Activated T-helper 17 cell treated with anti-CD3 and anti-CD28 coated beads, Interleukin-2, amount 50 U/mL, for 72 hours (primary cell): ENCODE results near the gene SLC29A4. TPM values are rescaled to one million over a fixed set of nuclear protein-coding genes. Genes with fewer than 3 reads are reported as not detected.
A peak's percentile ranks its signal among the peaks of the same experiment; 100 is the strongest.
"Not testable (repeated sequence)": the region's sequence is repeated elsewhere in the genome, so short reads cannot be mapped to it uniquely, and the experiment has no call there.

Source experiments
- ATAC-seq: fragments of 150-1000 bp; cut with Tn5 transposase; replicated peaks from 2 replicates; pipeline ENCODE4 v1.10.0; 2021; ENCODE audit warnings: mild to moderate bottlenecking, moderate library complexity
- H3K27ac Mint-ChIP-seq: one replicate; pipeline ENCODE4 v1.8.0; 2022; ENCODE audit warnings: mixed read lengths
- H3K27me3 Mint-ChIP-seq: one replicate; pipeline ENCODE4 v1.8.0; 2022; ENCODE audit warnings: mixed read lengths
- H3K36me3 Mint-ChIP-seq: one replicate; pipeline ENCODE4 v1.8.0; 2022; ENCODE audit warnings: low read depth, mild to moderate bottlenecking, mixed read lengths
- H3K4me1 Mint-ChIP-seq: one replicate; pipeline ENCODE4 v1.8.0; 2022; ENCODE audit warnings: mixed read lengths
- H3K4me3 Mint-ChIP-seq: one replicate; pipeline ENCODE4 v1.8.0; 2022; ENCODE audit warnings: mild to moderate bottlenecking, mixed read lengths
- H3K9me3 Mint-ChIP-seq: one replicate; pipeline ENCODE4 v1.8.0; 2022; ENCODE audit warnings: mixed read lengths
- total RNA-seq, 2 donors: library from RNA; stranded (reverse); gene quantifications; one replicate each; pipeline ENCODE4 v1.2.3, GENCODE V29; 2022

The SLC29A4 gene, protein sequence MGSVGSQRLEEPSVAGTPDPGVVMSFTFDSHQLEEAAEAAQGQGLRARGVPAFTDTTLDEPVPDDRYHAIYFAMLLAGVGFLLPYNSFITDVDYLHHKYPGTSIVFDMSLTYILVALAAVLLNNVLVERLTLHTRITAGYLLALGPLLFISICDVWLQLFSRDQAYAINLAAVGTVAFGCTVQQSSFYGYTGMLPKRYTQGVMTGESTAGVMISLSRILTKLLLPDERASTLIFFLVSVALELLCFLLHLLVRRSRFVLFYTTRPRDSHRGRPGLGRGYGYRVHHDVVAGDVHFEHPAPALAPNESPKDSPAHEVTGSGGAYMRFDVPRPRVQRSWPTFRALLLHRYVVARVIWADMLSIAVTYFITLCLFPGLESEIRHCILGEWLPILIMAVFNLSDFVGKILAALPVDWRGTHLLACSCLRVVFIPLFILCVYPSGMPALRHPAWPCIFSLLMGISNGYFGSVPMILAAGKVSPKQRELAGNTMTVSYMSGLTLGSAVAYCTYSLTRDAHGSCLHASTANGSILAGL
- total RNA-seq: 1 to 10 TPM; 1.5 to 3.2 TPM

- Mint-ChIP-seq H3K4me1 (no peaks in the 10 kb centered on the region), H3K4me3 (no peak within 1 kb of the TSS), H3K27ac (no peak within 1 kb of the TSS), H3K27me3 (peaks cover 4% of the 10 kb centered on the region), H3K9me3 (no peaks in the 10 kb centered on the region), H3K36me3 (no peaks in the 10 kb centered on the region)
- ATAC-seq: peak; percentile 66
Measured at GRCh38 chr7:5282543-5283316, at the start of gene SLC29A4. Gene SLC29A4 (plus strand): TSS chr7:5282943. CDS start chr7:5287817, 4,874 bp downstream.

- Mint-ChIP-seq H3K9me3 (no peaks in the 10 kb centered on the region), H3K27ac (no peak overlapping the region), H3K4me3 (no peak overlapping the region), H3K36me3 (peaks cover 19% of the 10 kb centered on the region), H3K4me1 (no peaks in the 10 kb centered on the region), H3K27me3 (no peaks in the 10 kb centered on the region)
- ATAC-seq: no peak
Measured at GRCh38 chr7:5234852-5235831, 47.6 kb upstream of the SLC29A4 start.

DNA sequence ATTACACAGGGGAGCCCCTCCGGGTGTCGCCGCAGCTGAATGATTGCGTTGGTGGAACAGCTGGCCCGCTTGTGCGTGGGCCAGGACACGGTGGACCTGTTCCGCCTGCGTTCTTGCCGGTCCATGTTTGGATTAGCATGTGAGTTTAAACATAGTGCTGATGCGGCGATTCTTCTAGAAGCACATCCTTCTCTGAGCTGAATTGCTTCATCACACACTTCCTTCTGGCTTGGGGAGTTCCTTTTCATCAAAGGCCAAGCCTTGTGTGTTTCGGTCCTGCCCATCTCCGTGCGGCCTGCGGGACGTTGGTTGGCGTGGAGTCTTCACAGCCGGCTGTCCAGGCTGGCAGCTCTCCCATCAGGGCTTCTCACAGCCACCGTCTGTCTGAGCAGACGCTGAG is 45.5 kb upstream of the SLC29A4 start:
- Mint-ChIP-seq H3K36me3 (no peaks in the 10 kb centered on the region), H3K27ac (no peak overlapping the region), H3K9me3 (no peaks in the 10 kb centered on the region), H3K27me3 (no peaks in the 10 kb centered on the region), H3K4me3 (no peak overlapping the region), H3K4me1 (no peaks in the 10 kb centered on the region)
- ATAC-seq: no peak

DNA sequence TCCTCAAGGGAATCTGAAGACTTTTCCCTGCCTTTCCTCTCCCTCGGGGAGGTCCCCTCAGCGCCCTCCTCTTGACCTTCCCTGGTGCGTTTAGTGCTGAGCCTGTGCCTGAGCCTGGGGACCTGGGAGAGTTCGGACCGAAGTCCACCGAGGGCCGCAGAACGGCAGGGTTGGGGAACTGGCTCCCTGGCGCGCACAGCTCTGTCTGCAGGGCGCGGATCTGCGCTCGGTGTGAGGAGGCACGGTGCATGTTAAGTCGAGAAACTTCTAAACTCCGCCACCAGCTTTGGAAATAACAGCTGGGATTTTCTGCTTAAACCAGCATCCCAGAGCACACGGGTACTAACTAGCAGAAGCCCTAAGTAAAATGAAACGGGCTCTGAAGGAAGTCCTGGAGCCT is 44.2 kb upstream of the SLC29A4 start:
- Mint-ChIP-seq H3K27ac (no peak overlapping the region), H3K27me3 (no peaks in the 10 kb centered on the region), H3K36me3 (no peaks in the 10 kb centered on the region), H3K4me1 (no peaks in the 10 kb centered on the region), H3K9me3 (no peaks in the 10 kb centered on the region), H3K4me3 (no peak overlapping the region)
- no peak for ATAC-seq

GRCh38 chr7:5243261-5243660 is 39.5 kb upstream of the SLC29A4 start:
- Mint-ChIP-seq H3K4me3 (no peak overlapping the region), H3K36me3 (no peaks in the 10 kb centered on the region), H3K9me3 (no peaks in the 10 kb centered on the region), H3K27me3 (no peaks in the 10 kb centered on the region), H3K27ac (no peak overlapping the region), H3K4me1 (no peaks in the 10 kb centered on the region)
- no peak for ATAC-seq

DNA sequence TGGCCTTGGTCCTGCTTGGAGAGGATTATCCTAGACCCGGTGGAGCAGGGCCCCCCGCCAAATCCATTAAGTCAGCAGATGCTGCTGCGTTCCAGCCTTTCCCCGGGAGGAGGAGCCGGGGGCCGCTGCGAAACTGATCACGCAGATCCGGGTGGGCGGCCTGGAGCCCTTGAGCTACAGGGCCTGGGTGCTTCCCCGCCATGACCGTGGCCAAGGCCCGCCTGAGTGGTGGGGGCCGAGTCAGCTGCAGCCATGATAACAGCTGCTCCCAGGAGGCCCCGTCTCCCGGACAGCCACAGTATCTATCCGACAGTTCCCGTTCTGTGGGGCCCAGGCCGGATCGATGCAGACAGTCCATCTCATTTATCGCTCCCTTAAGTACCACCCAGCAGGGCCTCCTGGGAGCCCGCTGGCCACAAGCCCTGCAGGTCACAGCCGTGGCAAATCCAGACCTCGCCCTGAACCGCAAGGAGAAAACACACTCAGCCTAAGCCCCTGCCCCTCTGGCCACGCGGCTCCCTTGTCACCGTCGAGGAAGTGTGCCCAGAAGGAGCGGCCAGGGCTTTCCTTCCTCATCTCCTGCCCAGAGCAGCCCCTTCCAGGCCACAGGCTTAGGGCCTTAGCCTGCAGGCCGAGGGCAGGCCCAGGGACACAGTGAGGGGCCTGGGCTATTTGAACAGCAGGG is 34.4 kb upstream of the SLC29A4 start:
- Mint-ChIP-seq H3K27me3 (no peaks in the 10 kb centered on the region), H3K4me3 (no peak overlapping the region), H3K9me3 (no peaks in the 10 kb centered on the region), H3K36me3 (no peaks in the 10 kb centered on the region), H3K27ac (no peak overlapping the region), H3K4me1 (no peaks in the 10 kb centered on the region)
- no peak for ATAC-seq

- H3K4me1 Mint-ChIP-seq, H3K4me3 Mint-ChIP-seq, H3K36me3 Mint-ChIP-seq, H3K9me3 Mint-ChIP-seq, H3K27ac Mint-ChIP-seq, H3K27me3 Mint-ChIP-seq, ATAC-seq: not testable (repeated sequence)
Measured at GRCh38 chr7:5250787-5251186, 32.0 kb upstream of the SLC29A4 start.

- H3K27ac Mint-ChIP-seq, ATAC-seq, H3K27me3 Mint-ChIP-seq, H3K4me3 Mint-ChIP-seq, H3K9me3 Mint-ChIP-seq, H3K4me1 Mint-ChIP-seq, H3K36me3 Mint-ChIP-seq: not testable (repeated sequence)
Measured at GRCh38 chr7:5253529-5253928, 29.2 kb upstream of the SLC29A4 start.

DNA sequence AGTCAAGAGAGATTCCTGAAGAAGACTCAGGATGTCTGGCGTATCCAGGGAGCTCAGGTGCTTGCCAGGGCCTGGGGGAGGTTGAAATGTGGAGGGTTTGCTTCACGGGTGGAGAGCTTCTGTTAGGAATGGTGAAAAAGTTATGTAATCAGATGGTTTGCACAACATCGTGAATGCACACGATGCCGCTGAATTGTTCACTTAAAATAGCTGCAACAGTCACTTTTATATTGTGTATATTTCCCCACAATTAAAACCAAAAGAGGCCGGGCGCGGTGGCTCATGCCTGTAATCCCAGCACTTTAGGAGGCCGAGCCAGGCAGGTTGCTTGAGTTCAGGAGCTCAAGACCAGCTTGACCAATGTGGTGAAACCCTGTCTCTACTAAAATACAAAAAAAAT is 28.4 kb upstream of the SLC29A4 start:
- not testable (repeated sequence) for ATAC-seq, H3K27me3 Mint-ChIP-seq, H3K4me1 Mint-ChIP-seq, H3K9me3 Mint-ChIP-seq, H3K4me3 Mint-ChIP-seq, H3K27ac Mint-ChIP-seq, H3K36me3 Mint-ChIP-seq

GRCh38 chr7:5255832-5256231 is 26.9 kb upstream of the SLC29A4 start:
- ATAC-seq: no peak
- H3K36me3 Mint-ChIP-seq: no peaks in the 10 kb centered on the region
- H3K27me3 Mint-ChIP-seq: peaks cover 3% of the 10 kb centered on the region
- no peak overlapping the region for H3K27ac Mint-ChIP-seq
- H3K9me3 Mint-ChIP-seq: no peaks in the 10 kb centered on the region
- no peaks in the 10 kb centered on the region for H3K4me1 Mint-ChIP-seq
- no peak overlapping the region for H3K4me3 Mint-ChIP-seq

GRCh38 chr7:5260530-5261068 is 22.1 kb upstream of the SLC29A4 start:
- not testable (repeated sequence) for H3K27me3 Mint-ChIP-seq, H3K4me3 Mint-ChIP-seq, H3K4me1 Mint-ChIP-seq, H3K27ac Mint-ChIP-seq, ATAC-seq, H3K36me3 Mint-ChIP-seq, H3K9me3 Mint-ChIP-seq

DNA sequence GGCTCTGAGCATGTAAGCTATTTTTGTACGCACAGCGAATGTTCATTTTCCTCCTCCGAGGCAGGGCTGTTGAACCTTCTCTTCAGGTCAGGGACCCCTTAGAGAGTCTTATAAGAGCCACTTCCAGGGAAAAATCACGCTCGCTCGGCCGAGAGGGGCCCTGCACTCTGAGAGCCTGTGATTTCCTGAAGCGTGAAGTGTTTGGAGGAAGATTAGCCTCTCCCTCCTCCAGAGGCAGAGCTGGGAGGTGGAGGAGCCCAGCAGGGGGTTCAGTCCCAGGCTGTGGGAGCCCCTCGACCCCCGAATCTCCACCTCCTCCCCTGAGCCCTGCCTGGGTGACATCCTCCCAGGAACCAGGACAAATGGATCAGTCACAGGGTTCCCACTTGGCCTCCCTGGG is 19.7 kb upstream of the SLC29A4 start:
- H3K36me3 Mint-ChIP-seq, H3K4me3 Mint-ChIP-seq, ATAC-seq, H3K4me1 Mint-ChIP-seq, H3K27me3 Mint-ChIP-seq, H3K27ac Mint-ChIP-seq, H3K9me3 Mint-ChIP-seq: not testable (repeated sequence)

- no peaks in the 10 kb centered on the region for H3K36me3 Mint-ChIP-seq
- H3K27ac Mint-ChIP-seq: no peak overlapping the region
- no peak for ATAC-seq
- H3K4me3 Mint-ChIP-seq: no peak overlapping the region
- no peaks in the 10 kb centered on the region for H3K4me1 Mint-ChIP-seq
- no peaks in the 10 kb centered on the region for H3K9me3 Mint-ChIP-seq
- peaks cover 5% of the 10 kb centered on the region for H3K27me3 Mint-ChIP-seq
Measured at GRCh38 chr7:5265320-5266190, 17.2 kb upstream of the SLC29A4 start.
